ENCODE data around the gene NOL11.
"Not testable (repeated sequence)": the region's sequence is repeated elsewhere in the genome, so short reads cannot be mapped to it uniquely, and the experiment has no call there.

DNA sequence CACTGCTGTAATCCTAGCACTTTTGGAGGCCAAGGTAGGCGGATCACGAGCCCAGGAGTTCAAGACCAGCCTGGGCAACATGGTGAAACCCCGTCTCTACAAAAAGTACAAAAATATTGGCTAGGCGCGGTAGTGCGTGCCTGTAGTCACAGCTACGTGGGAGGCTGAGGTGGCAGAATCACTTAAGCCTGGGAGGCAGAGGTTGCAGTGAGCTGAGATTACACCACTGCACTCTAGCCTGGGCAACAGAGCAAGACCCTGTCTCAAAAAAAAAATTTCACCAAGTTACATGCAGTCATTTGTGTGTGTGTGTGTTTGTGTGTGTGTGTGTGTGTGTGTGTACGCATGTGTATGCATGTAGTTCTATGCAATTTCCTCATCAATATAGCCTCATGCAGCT, 14.9 kb upstream of the NOL11 start:
- TF ChIP-seq POLR2AphosphoS5 (IDR thresholded peaks at IDR 0.05; ENCODE audit: borderline replicate concordance, low read depth, low read length); FOXP2 (optimal IDR thresholded peaks at IDR 0.05; ENCODE audit: control extremely low read depth, extremely low read length, insufficient read depth): not testable (repeated sequence)
